GM23248 (cell line): ENCODE results near the gene USP48. TPM values are rescaled to one million over a fixed set of nuclear protein-coding genes. Genes with fewer than 3 reads are reported as not detected.

Experiments
- DNase-seq: peaks from one replicate; pipeline ENCODE4 v3.0.0-alpha.2; 2015
- H2AFZ ChIP-seq: fragments of 200-600 bp; sonication (generic); 2 replicates; pipeline ENCODE4 v1.6.1; 2016; ENCODE audit warnings: antibody characterized with exemption
- H3F3A ChIP-seq: fragments of 200-600 bp; sonication (generic); 2 replicates; pipeline ENCODE4 v1.6.1; 2016; ENCODE audit warnings: mild to moderate bottlenecking, antibody characterized with exemption, mixed run types; ENCODE audit not compliant: insufficient read depth
- H3K27ac ChIP-seq: fragments of 200-600 bp; sonication (generic); 2 replicates; pipeline ENCODE4 v1.5.1; 2016; ENCODE audit warnings: mild to moderate bottlenecking
- H3K27me3 ChIP-seq: fragments of 200-600 bp; sonication (generic); replicated peaks from 2 replicates; pipeline ENCODE4 v1.6.1; 2016; ENCODE audit warnings: mild to moderate bottlenecking; ENCODE audit not compliant: insufficient read depth
- H3K36me3 ChIP-seq: fragments of 200-600 bp; sonication (generic); 2 replicates; pipeline ENCODE4 v1.6.1; 2016; ENCODE audit warnings: low read depth, mild to moderate bottlenecking
- H3K4me1 ChIP-seq: fragments of 200-600 bp; sonication (generic); 2 replicates; pipeline ENCODE4 v1.6.1; 2016; ENCODE audit warnings: mild to moderate bottlenecking; ENCODE audit not compliant: insufficient read depth
- H3K4me2 ChIP-seq: fragments of 200-600 bp; sonication (generic); one replicate; pipeline ENCODE4 v1.6.1; 2016; ENCODE audit warnings: mild to moderate bottlenecking; ENCODE audit not compliant: unreplicated experiment
- H3K4me3 ChIP-seq: fragments of 200-600 bp; sonication (generic); 2 replicates; pipeline ENCODE4 v1.5.1; 2016; ENCODE audit warnings: mild to moderate bottlenecking
- H3K79me2 ChIP-seq: fragments of 200-600 bp; sonication (generic); 2 replicates; pipeline ENCODE4 v1.6.1; 2016; ENCODE audit warnings: mild to moderate bottlenecking; ENCODE audit not compliant: insufficient read depth
- H3K9ac ChIP-seq: fragments of 200-600 bp; sonication (generic); 2 replicates; pipeline ENCODE4 v1.6.1; 2016; ENCODE audit warnings: mild to moderate bottlenecking
- H3K9me2 ChIP-seq: fragments of 200-600 bp; sonication (generic); 2 replicates; pipeline ENCODE4 v1.6.1; 2016; ENCODE audit warnings: mixed run types, mild to moderate bottlenecking, moderate library complexity; ENCODE audit not compliant: insufficient read depth
- H3K9me3 ChIP-seq: fragments of 200-600 bp; sonication (generic); one replicate; pipeline ENCODE4 v1.6.1; 2017; ENCODE audit warnings: low read depth
- H4K20me1 ChIP-seq: fragments of 200-600 bp; sonication (generic); 2 replicates; pipeline ENCODE4 v1.6.0; 2016; ENCODE audit not compliant: insufficient read depth
- EZH2 ChIP-seq: fragments of 200-600 bp; sonication (generic); IDR thresholded peaks from 2 replicates; pipeline ENCODE4 v1.6.1; 2018; ENCODE audit warnings: antibody characterized with exemption, mild to moderate bottlenecking; ENCODE audit not compliant: insufficient read depth, poor library complexity, severe bottlenecking
- EZH2phosphoT487 ChIP-seq: fragments of 200-600 bp; sonication (generic); IDR thresholded peaks from 2 replicates; pipeline ENCODE4 v1.6.1; 2018; ENCODE audit warnings: antibody characterized with exemption, moderate library complexity, mild to moderate bottlenecking, low read depth; ENCODE audit not compliant: insufficient read depth
- WGBS, 2 experiments: methylation state at CpG; one replicate each; pipeline ENCODE4 v1.1.6; 2015 to 2017; ENCODE audit warnings: low lambda C conversion rate in 2 of 2, low coverage in 1 of 2; ENCODE audit errors: missing lambda C conversion rate in 2 of 2; 5-methylcytosine and 5-hydroxymethylcytosine counted together
- in situ Hi-C: fragments of 300-500 bp; cut with MboI; formaldehyde crosslinking; loops from 2 replicates; pipeline ENCODE4 v1.15.0; 2020
- polyA plus RNA-seq: library from polyadenylated mRNA; unstranded; fragments of >200 nt; fragmentation: Nextera tagmentation; extraction: Ambion mirVana; gene quantifications from 2 replicates; pipeline ENCODE4 v1.2.1, GENCODE V29; 2016
- total RNA-seq: library from RNA; depleted of rRNA; stranded (reverse); fragments of >200 nt; shearing (Covaris generic); gene quantifications from 2 replicates; pipeline ENCODE4 v1.2.3, GENCODE V29; 2014

The USP48 gene
- total and polyA plus RNA-seq, 2 experiments from 2014 or later, result 34.3 to 60.4 TPM

DNA sequence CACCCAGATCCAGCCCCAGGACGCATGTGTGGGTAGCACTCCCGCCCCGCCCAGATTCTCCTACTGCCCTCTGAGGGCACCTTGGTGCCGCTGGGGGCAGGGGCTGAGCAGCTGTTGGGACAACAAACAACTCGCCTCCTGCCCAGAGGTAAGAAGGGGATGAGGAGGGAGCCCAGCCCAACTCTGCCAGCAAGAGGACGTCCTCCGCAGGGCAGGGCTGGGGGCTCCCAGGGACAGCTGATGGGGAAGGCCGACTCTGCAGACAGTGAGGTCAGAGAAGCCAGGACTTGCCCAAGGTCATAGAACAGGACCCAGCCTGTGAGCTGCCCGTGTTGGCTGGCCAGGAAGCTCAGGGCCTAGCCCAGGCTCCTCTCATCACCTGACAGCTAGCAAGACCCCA is 132.5 kb downstream of the USP48 start:
- Histone ChIP-seq H3K27me3 (peaks cover 12% of the 10 kb centered on the region), H3K4me1 (no peaks in the 10 kb centered on the region), H3K4me3 (no peak overlapping the region), H3K27ac (no peak overlapping the region), H2AFZ (no peak overlapping the region), H3K9me3 (no peaks in the 10 kb centered on the region), H3K36me3 (no peaks in the 10 kb centered on the region), H4K20me1 (no peaks in the 10 kb centered on the region), H3K9ac (no peak overlapping the region), H3K4me2 (no peak overlapping the region), H3F3A (no peaks in the 10 kb centered on the region), H3K79me2 (no peaks in the 10 kb centered on the region), H3K9me2 (no peaks in the 10 kb centered on the region)
- 72 to 73% methylated on average over 8 to 9 of the region's 9 CpGs for WGBS, 2 experiments
- in situ Hi-C loops, result loop anchor here (10.0 kb wide), 1 partner anchor 276 kb away; no protein-coding TSS in a partner anchor
- TF ChIP-seq EZH2phosphoT487, result no peak
- TF ChIP-seq EZH2, result no peak
- DNase-seq, result no peak

DNA sequence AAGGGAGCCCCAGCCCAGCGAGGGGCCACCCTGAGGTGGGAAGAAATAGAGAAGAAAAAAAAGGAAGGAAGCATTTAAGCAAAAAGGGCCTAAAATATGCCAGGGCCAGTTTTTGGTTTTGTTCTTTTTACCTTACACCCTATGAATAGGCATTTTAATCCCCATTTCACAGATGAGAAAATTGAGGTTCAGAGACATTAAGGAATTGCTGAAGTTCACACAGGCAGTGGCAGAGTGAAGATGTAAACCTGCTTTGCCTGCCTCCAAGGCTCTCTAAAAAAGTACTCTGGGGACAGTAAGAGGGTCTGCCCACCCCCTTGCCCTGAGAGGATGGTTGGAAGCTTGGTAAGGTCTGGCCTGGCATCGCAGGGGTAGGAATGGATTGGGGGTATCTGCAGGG is 133.6 kb downstream of the USP48 start:
- no peak overlapping the region for H2AFZ ChIP-seq
- WGBS, 2 experiments, result 26 to 28% methylated on average over 2 of the region's 2 CpGs

DNA sequence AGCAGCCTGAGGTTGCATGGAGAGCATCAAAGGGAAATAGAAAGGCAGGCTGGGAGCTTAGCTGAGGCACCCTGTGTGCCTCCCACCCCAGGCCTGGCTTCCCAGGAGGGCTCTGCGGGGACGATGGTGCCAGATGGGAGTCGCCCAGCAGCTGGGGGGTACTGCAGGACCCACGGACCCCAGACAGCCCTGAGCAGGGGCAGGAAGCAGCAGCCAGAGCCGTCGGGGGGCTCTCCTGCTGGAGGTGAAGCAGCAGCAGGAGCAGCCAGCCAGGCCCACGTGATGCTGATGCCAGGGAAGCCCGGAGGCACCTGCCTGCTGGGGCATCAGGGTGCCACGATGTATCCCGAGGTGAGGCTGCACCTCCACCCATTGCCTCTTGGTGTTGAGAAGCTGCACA is 134.2 kb downstream of the USP48 start:
- 31 to 45% methylated on average over 7 to 8 of the region's 10 CpGs for WGBS, 2 experiments
- no peak overlapping the region for H3K4me3 ChIP-seq
- no peaks in the 10 kb centered on the region for H3K4me1 ChIP-seq
- H3K4me2 ChIP-seq, result no peak overlapping the region
- H3K9me3 ChIP-seq, result no peaks in the 10 kb centered on the region
- in situ Hi-C loops, result no loop called here
- no peak overlapping the region for H2AFZ ChIP-seq
- H4K20me1 ChIP-seq, result no peaks in the 10 kb centered on the region
- no peak overlapping the region for H3K9ac ChIP-seq
- no peaks in the 10 kb centered on the region for H3K36me3 ChIP-seq
- H3K9me2 ChIP-seq, result no peaks in the 10 kb centered on the region
- no peaks in the 10 kb centered on the region for H3K79me2 ChIP-seq
- H3K27me3 ChIP-seq, result peaks cover 12% of the 10 kb centered on the region
- H3K27ac ChIP-seq, result no peak overlapping the region
- no peaks in the 10 kb centered on the region for H3F3A ChIP-seq
- TF ChIP-seq EZH2phosphoT487, result no peak
- TF ChIP-seq EZH2, result no peak
- no peak for DNase-seq

More for the DNA sequence above, 133.6 kb downstream of the USP48 start:
- Histone ChIP-seq H3K27me3 (peaks cover 12% of the 10 kb centered on the region), H3K9me3 (no peaks in the 10 kb centered on the region), H3F3A (no peaks in the 10 kb centered on the region), H3K9me2 (no peaks in the 10 kb centered on the region), H3K4me2 (no peak overlapping the region), H3K36me3 (no peaks in the 10 kb centered on the region), H4K20me1 (no peaks in the 10 kb centered on the region), H3K27ac (no peak overlapping the region), H3K79me2 (no peaks in the 10 kb centered on the region), H3K4me3 (no peak overlapping the region), H3K4me1 (no peaks in the 10 kb centered on the region), H3K9ac (no peak overlapping the region)
- no peak for TF ChIP-seq EZH2phosphoT487
- no peak for TF ChIP-seq EZH2
- in situ Hi-C loops, result no loop called here
- DNase-seq, result no peak

DNA sequence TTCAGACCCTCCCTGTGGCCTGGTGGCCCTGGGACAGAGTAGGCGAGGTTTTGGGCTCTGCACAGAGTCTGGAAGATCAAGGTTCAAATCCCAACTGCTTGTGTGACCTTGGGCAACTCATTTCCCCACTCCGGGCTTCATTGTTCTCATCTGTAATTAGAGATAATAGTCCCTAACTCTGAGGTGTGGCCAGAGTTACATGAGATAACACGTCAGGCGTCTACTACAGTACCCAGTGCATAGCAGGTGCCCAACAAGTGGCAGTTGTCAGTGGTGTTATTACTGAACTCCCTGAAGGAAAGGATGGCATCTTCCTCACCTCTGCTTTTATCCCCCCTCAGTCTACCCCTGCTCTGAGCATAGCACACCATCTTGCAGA is 134.6 kb downstream of the USP48 start:
- H3K79me2 ChIP-seq, result no peaks in the 10 kb centered on the region
- in situ Hi-C loops, result no loop called here
- H2AFZ ChIP-seq, result no peak overlapping the region
- peaks cover 12% of the 10 kb centered on the region for H3K27me3 ChIP-seq
- H3K4me2 ChIP-seq, result no peak overlapping the region
- 33% methylated on average over 4 of the region's 4 CpGs for WGBS, 2 experiments
- TF ChIP-seq EZH2 (no peak), EZH2phosphoT487 (no peak)
- H3K9ac ChIP-seq, result no peak overlapping the region
- H3K27ac ChIP-seq, result no peak overlapping the region
- H3K36me3 ChIP-seq, result no peaks in the 10 kb centered on the region
- H3K9me2 ChIP-seq, result no peaks in the 10 kb centered on the region
- no peaks in the 10 kb centered on the region for H3K9me3 ChIP-seq
- H3K4me1 ChIP-seq, result no peaks in the 10 kb centered on the region
- no peaks in the 10 kb centered on the region for H3F3A ChIP-seq
- H3K4me3 ChIP-seq, result no peak overlapping the region
- H4K20me1 ChIP-seq, result no peaks in the 10 kb centered on the region
- no peak for DNase-seq

DNA sequence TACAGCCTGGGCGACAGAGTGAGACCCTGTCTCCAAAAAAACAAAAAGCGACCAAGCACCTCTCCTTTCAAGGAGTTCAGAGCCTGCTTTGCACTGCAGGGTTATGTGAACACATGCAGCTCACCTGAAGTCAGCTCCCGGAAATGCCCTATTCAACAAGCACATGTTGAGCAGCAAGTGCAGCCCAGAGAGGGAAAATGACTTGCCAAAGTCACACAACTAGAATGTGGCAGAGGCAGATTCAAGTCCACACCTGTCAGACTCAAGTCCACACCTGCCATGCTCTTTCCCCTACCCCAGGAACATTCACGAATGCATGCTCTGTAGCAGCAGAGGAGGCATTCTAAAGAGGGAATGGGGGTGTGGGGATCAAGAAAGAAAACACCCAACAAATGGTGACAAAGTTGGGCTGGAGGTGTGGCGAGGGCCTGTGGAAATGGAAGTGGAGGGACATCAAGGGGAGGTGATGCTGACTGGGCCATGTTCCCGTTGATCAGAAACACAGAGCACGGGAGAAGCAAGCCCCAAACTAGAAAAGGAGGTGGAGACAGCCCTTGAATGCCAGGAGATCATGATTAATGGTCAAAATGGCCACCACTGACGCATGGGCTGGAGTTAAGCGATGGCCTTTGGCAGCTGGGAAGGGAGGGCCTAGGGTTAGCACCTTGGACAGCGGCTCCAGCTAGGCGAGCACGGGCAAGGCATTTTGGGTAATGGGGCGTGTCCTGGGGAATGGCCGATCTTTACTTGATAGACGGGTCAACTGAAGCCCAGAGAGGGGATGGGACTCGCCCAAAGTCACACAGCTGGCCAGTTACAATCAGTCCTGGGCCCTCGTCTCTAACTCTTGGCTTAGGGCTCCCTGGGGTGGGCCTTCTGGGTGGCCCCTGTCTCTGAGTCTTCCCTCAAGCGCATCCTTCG is 135.3 kb downstream of the USP48 start:
- Histone ChIP-seq H3K27ac (no peak overlapping the region), H3K27me3 (peaks cover 12% of the 10 kb centered on the region), H4K20me1 (no peaks in the 10 kb centered on the region), H3K79me2 (no peaks in the 10 kb centered on the region), H3K4me3 (no peak overlapping the region), H3K4me2 (no peak overlapping the region), H3K9me2 (no peaks in the 10 kb centered on the region), H2AFZ (no peak overlapping the region), H3K4me1 (no peaks in the 10 kb centered on the region), H3F3A (no peaks in the 10 kb centered on the region), H3K9ac (no peak overlapping the region), H3K36me3 (no peaks in the 10 kb centered on the region), H3K9me3 (no peaks in the 10 kb centered on the region)
- DNase-seq, result peak; percentile 78
- TF ChIP-seq EZH2, result no peak
- TF ChIP-seq EZH2phosphoT487, result no peak
- in situ Hi-C loops, result no loop called here
- WGBS, 2 experiments, result 25 to 26% methylated on average over 19 of the region's 19 CpGs
